GM18870 (cell line): ENCODE measurements around the gene GAL3ST1.
"Not testable (repeated sequence)": the region's sequence is repeated elsewhere in the genome, so short reads cannot be mapped to it uniquely, and the experiment has no call there.

Experiments used
- ATAC-seq: cut with Tn5 transposase; IDR thresholded peaks from one replicate; pipeline ENCODE4 v1.9.1; 2021; ENCODE audit warnings: moderate library complexity; ENCODE audit not compliant: unreplicated experiment

GAL3ST1 gene

GRCh38 chr22:30598986-30599385 is 24.5 kb upstream of the GAL3ST1 start:
- no peak for ATAC-seq

DNA sequence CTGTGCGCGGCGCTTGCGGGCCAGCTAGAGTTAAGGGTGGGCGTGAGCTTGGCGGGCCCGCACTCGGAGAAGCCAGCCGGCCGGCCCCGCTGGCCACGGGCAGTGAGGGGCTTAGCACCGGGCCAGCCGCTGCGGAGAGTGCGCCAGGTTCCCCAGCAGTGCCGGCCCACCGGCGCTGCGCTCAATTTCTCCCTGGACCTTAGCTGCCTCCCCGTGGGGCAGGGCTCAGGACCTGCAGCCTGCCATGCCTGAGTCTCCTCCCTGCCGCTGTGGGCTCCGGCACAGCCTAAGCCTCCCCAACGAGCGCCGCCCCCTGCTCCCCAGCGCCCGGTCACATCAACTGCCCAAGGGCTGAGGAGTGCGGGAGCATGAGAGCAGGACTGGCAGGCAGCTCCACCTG is 22.4 kb upstream of the GAL3ST1 start:
- no peak for ATAC-seq

DNA sequence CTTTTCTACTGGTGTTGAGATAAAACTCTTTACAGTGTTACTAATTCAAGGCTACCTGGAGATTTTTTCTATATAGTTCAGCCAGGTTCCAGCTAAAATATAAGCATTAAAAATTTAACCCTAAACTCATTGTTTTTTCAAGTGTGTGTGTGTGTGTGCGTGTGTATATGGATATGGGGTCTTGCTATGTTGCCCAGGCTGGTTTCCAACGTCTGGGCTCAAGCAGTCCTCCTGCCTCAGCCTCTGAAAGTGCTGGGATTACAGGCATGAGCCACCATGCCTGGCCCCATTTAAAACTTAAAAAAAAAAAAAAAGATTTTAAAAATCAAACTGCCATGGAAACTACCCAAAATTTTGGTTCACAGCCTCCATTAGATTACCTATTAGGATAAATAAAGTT is 21.7 kb upstream of the GAL3ST1 start:
- ATAC-seq, result no peak

- ATAC-seq, result not testable (repeated sequence)
Measured at GRCh38 chr22:30592360-30592713, 17.9 kb upstream of the GAL3ST1 start.

- peak; percentile 95 for ATAC-seq
Measured at GRCh38 chr22:30591588-30592359, 17.3 kb upstream of the GAL3ST1 start, which contains the start of gene PES1. Gene PES1, minus strand, starts transcription at chr22:30591910. Its CDS starts 77 bp downstream, at chr22:30591833.

GRCh38 chr22:30591191-30591587 is 16.7 kb upstream of the GAL3ST1 start:
- ATAC-seq, result no peak

- no peak for ATAC-seq
Measured at GRCh38 chr22:30586414-30586813, 11.9 kb upstream of the GAL3ST1 start.

DNA sequence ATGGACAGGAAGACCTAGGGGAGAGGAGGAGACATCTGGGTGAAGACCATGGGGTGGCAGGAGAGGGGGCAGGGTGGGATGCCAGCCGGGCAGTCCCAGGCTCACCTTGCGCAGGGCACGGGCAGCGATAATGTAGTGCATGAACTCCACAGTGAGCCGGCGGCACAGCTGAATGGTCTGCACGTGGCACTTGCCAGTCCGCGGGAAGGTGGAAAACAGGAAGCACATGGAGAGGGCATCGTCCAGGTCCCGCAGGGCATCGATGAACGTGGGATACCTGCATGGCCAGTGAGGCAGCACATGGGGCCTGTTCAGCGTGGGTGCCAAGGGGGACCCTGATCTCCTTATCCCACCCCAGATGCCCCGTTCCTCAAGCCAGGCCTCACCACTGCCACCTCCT is 10.0 kb upstream of the GAL3ST1 start:
- no peak for ATAC-seq

- ATAC-seq, result no peak
Measured at GRCh38 chr22:30582788-30583545, 8.5 kb upstream of the GAL3ST1 start.

DNA sequence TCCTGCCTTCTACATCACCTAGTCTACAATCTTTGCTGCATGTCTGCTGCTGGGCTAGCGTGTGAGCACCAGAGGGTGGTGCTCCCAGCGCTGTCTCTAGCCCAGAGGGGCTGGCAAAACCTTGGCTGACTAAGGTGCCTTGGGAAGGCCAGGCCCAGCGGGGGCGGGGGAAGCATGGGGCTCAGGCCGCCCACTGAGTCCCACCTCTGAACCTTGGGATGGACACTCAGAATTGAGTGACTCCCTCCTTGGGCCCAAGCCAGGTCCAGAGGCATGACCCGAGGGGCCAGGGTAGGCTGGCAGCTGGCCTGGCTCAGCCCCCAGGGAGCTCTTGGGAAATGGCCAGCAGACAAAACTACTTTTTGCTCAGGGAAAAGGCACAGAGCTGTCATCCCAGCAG is 7.6 kb upstream of the GAL3ST1 start:
- no peak for ATAC-seq

DNA sequence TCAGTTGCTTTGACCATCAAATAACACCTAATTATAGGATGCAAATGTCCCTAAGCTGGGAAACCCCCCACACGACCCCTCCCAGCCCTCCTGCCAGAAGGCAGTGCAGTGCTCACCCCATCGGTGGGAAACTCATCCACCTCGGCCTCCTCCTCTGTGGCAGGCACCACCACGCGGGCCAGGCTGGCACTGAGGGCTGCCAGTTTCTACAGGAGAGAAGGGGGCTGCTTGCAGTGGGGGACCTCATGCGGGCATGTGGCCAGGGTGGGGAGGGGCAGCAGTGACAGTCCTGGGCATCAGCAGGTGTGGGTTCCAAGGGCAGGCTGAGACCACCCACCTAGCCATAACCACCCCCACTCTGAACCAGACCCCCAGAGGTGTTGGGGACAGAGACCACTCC is 6.4 kb upstream of the GAL3ST1 start:
- ATAC-seq, result no peak

DNA sequence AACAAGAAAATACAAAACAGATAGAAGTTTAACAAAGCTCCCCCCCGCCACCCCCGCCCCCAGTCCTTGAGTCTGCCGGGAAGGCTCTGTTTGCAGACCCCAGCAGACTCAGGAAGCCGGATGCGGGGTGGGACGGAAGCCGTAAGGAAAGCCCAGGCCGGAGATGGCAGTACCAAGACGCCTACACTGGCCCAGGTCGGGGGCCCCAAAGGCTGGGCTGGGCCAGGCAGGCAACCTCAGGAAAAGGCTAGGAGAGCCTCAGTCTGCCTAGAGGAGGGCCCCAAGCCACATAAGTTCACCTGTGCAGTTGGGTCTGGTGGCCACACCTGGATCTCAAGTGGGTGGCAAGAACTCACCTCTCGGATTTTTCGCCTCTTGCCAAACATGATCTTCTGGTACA is 4.0 kb upstream of the GAL3ST1 start:
- no peak for ATAC-seq

- ATAC-seq, result no peak
Measured at GRCh38 chr22:30575859-30576258, 1.4 kb upstream of the GAL3ST1 start.

DNA sequence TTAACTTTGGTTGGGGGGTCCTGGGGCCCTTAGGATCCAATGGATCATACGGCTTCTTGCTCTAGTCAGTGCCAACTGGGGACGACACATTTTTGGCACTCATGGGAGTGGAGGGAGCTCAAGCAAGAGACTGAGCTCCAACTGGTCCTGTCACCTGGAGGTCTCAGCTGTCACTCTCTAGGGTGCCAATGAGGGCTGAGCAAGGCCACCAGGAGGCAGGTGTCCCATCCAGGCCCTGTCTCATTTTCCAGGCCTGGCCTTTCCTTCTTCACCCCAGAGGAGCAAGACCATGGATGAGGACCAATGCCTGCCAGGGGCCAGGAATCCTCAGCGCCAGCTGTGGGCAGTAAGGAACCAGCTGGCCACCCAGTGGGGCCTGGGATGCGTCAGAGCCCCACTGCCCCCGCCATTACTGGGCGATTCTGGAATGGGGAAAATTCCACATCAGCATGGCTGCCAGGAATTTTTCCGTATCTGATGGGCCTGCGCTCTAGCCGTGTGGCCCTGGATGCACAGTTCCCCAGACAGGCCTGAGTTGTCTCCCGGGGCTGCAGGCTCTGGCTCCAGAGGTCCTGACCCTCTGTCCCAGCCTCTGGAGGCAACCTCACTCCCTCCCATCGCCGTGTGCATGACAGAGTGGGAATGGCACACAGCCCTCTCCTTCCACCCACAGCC is 669 bp upstream of the GAL3ST1 start:
- no peak for ATAC-seq

- no peak for ATAC-seq
Measured at GRCh38 chr22:30573594-30574094, 821 bp downstream of the GAL3ST1 start.

GRCh38 chr22:30572840-30573593 is 1.4 kb downstream of the GAL3ST1 start:
- no peak for ATAC-seq

GRCh38 chr22:30572210-30572609 is 2.3 kb downstream of the GAL3ST1 start:
- ATAC-seq, result no peak

DNA sequence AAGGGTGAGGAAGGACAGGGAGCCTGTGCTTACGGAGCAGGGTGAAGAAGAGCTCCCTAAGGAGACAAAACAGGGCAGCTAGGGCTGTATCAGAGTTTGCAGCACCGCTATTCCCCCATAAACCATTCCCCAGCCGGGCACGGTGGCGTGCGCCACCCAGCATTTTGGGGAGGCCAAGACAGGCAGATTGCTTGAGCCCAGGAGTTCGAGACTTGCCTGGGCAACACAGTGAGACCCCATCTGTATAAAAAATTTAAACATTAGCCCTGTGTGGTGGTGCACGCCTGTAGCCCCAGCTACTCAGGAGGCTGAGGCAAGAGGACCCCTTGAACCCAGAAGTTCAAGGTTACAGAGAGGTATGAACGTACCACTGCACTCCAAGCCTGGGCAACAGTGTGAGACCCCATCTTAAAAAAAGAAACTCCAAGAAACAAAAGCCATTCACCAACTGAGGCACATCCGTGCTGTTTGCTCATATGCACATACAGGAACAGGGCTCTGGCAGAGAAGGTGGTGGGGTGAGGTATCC is 4.7 kb downstream of the GAL3ST1 start:
- no peak for ATAC-seq

GRCh38 chr22:30568137-30568805 is 6.2 kb downstream of the GAL3ST1 start:
- ATAC-seq, result no peak

DNA sequence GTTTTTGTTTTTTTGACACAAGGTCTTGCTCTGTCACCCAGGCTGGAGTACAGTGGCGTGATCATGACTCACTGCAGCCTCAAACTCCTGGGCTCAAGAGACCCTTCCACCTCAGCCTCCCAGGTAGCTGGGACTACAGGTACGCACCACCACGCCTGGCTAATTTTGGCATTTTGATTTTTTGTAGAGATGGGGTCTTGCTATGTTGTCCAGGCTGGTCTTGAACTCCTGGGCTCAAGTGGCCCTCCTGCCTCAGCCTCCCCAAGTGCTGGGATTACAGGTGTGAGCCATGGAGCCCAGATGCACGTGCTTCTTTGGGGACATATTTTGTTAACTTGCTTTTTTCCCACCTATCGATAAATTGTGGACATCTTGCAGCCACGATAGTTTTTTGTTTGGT is 7.2 kb downstream of the GAL3ST1 start:
- ATAC-seq, result not testable (repeated sequence)
